ENCODE data around the gene LTBP3. TPM values are rescaled to one million over a fixed set of nuclear protein-coding genes. Genes with fewer than 3 reads are reported as not detected.

The LTBP3 gene
- total and polyA plus RNA-seq, 2 of the 13 experiments (the other 11 are each of a cell fraction or from before 2014, with no cell fraction given), result 12.2 to 68.1 TPM

GRCh38 chr11:65569973-65570918 is 12.1 kb upstream of the LTBP3 start, which contains the start of gene ZNRD2 (continued):
- TF ChIP-seq ZBTB4 (CRISPR knock-in tag; IDR thresholded peaks at IDR 0.05; ENCODE audit: borderline replicate concordance) (peak; percentile 84; the same call in 1 of the 2 replicates), ZNF770 (CRISPR knock-in tag; IDR thresholded peaks at IDR 0.05) (peak; percentile 55), KLF16 (CRISPR knock-in tag; IDR thresholded peaks at IDR 0.05) (peak in 1 of 2 experiments; percentile 96; a peak in 2 of 4 replicates), ASH2L (IDR thresholded peaks at IDR 0.05; ENCODE audit: insufficient read length, low read depth, low read length) (peak; percentile 65), ZBTB10 (CRISPR knock-in tag; IDR thresholded peaks at IDR 0.05; ENCODE audit: borderline replicate concordance) (no peak; the same call in 1 of the 2 replicates), HNRNPLL (IDR thresholded peaks at IDR 0.05; ENCODE audit: low read depth, low read length, poor library complexity, severe bottlenecking) (peak; percentile 73), ARHGAP35 (CRISPR knock-in tag; IDR thresholded peaks at IDR 0.05; ENCODE audit: borderline replicate concordance) (peak; percentile 88; the same call in 1 of the 2 replicates), ZNF572 (CRISPR knock-in tag; IDR thresholded peaks at IDR 0.05) (peak; percentile 84; the same call in 1 of the 2 replicates), GTF2F1 (IDR thresholded peaks at IDR 0.05; ENCODE audit: low read length) (no peak), BCLAF1 (IDR thresholded peaks at IDR 0.05) (no peak), HNRNPK (IDR thresholded peaks at IDR 0.05; ENCODE audit: low read depth, low read length, poor library complexity, severe bottlenecking) (no peak), MAFF (IDR thresholded peaks at IDR 0.05; ENCODE audit: low read depth, low read length) (no peak), MED1 (CRISPR knock-in tag; IDR thresholded peaks at IDR 0.05) (peak; percentile 83), SRSF9 (IDR thresholded peaks at IDR 0.05; ENCODE audit: borderline replicate concordance, insufficient read depth, low read depth, low read length, poor library complexity, severe bottlenecking) (no peak), ARNT2 (CRISPR knock-in tag; IDR thresholded peaks at IDR 0.05; ENCODE audit: low read depth) (peak; percentile 21; the same call in 1 of the 2 replicates)
